Thyroid gland (tissue), 4 donors: ENCODE data around the gene STRIT1.

ENCODE experiments used
- POLR2A ChIP-seq, 2 donors: fragments of 450-650 bp; IDR thresholded peaks; one replicate each; pipeline ENCODE4 v1.6.1; 2017; ENCODE audit warnings: antibody characterized with exemption in 2 of 2, mild to moderate bottlenecking in 2 of 2, moderate library complexity in 1 of 2
- TF ChIP-seq, protein P1 (sequence below), 6 experiments: fragments of 200-600 bp in 3 of 6; fragments of 450-650 bp in 3 of 6; sonication (generic) in 3 of 6; IDR thresholded peaks; one replicate each; pipeline ENCODE4 v1.5.1; 2016 to 2019; ENCODE audit warnings: antibody characterized with exemption in 6 of 6, mild to moderate bottlenecking in 2 of 6, inconsistent platforms in 1 of 6, moderate library complexity in 1 of 6

DNA sequence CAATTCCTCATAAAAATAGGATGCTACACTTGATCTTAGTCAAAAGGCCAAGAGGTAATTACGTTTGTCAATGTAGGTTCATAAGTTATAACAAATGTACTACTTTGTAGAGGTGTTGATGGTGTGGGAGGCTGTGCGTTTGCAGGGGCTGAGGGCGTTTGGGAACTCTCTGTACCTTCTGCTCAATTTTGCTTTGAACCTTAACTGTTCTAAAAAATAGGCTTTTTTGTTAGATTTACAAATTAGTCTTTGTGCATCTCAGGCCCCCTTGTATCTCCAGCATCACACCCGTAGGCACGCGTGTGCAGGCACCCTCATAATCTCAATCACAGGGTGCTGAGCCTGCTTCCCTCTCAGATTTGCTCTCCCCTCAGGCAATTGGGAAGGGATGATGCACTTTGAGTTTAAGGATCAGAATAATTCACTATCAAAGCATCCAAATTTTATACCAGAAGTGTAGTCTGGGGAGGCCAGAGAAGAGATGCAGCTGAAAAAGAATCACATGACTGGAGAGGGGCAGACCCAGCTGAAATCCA, 36.1 kb upstream of the STRIT1 start:
- TF ChIP-seq POLR2A (IDR thresholded peaks at IDR 0.05) = no peak
- TF ChIP-seq, protein P1, sequence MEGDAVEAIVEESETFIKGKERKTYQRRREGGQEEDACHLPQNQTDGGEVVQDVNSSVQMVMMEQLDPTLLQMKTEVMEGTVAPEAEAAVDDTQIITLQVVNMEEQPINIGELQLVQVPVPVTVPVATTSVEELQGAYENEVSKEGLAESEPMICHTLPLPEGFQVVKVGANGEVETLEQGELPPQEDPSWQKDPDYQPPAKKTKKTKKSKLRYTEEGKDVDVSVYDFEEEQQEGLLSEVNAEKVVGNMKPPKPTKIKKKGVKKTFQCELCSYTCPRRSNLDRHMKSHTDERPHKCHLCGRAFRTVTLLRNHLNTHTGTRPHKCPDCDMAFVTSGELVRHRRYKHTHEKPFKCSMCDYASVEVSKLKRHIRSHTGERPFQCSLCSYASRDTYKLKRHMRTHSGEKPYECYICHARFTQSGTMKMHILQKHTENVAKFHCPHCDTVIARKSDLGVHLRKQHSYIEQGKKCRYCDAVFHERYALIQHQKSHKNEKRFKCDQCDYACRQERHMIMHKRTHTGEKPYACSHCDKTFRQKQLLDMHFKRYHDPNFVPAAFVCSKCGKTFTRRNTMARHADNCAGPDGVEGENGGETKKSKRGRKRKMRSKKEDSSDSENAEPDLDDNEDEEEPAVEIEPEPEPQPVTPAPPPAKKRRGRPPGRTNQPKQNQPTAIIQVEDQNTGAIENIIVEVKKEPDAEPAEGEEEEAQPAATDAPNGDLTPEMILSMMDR (IDR thresholded peaks at IDR 0.05) = no peak
